H1 (cell line): ENCODE results near the gene CXCR3. TPM values are rescaled to one million over a fixed set of nuclear protein-coding genes. Genes with fewer than 3 reads are reported as not detected.

ENCODE experiments used
- CREB1 ChIP-seq: IDR thresholded peaks from 2 replicates; pipeline ENCODE4 v1.6.1; 2012; ENCODE audit warnings: inconsistent platforms
- MAX ChIP-seq: IDR thresholded peaks from 2 replicates; pipeline ENCODE4 v1.6.1; 2012; ENCODE audit warnings: inconsistent platforms
- POLR2AphosphoS5 ChIP-seq: IDR thresholded peaks from 2 replicates; pipeline ENCODE4 v1.6.1; 2011; ENCODE audit warnings: low read depth, low read length
- RAD21 ChIP-seq, 2 experiments: IDR thresholded peaks in 1 of 2; conservative IDR thresholded peaks in 1 of 2; 2 replicates each; pipeline ENCODE4 v1.6.1; 2011; ENCODE audit warnings: low read depth in 2 of 2, low read length in 2 of 2, improper control_type of control experiment in 1 of 2, inconsistent platforms in 1 of 2, mild to moderate bottlenecking in 1 of 2, moderate library complexity in 1 of 2
- SUZ12 ChIP-seq: fragments of 200-600 bp; sonication (generic); IDR thresholded peaks from 2 replicates; pipeline ENCODE4 v1.6.1; 2012; ENCODE audit warnings: mild to moderate bottlenecking, inconsistent platforms, low read length, moderate library complexity, mixed read lengths
- polyA plus RNA-seq, 7 experiments: library from polyadenylated mRNA; depleted of rRNA in 3 of 7; stranded (reverse) in 5 of 7; unstranded in 2 of 7; fragments of >200 nt in 5 of 7; fragments of 200-250 nt in 2 of 7; gene quantifications; 1 replicate in 5 of 7; 2 replicates in 1 of 7; 4 replicates in 1 of 7; pipeline versions ENCODE4 v1.2.1 to v1.2.3, GENCODE V29; 2011 to 2013; ENCODE audit warnings: missing spikeins in 2 of 7, mixed read lengths in 2 of 7
- total RNA-seq: library from RNA; stranded (reverse); fragmentation: NEBNext Ultra II Directional; extraction: Animal tissue kit (Norgen Biotek cat#: 25700); gene quantifications from 2 replicates; pipeline ENCODE4 v1.2.1, GENCODE V29; 2021
- TF ChIP-seq, protein P1 (sequence below): fragments of 300-600 bp; sonication (generic); IDR thresholded peaks from 2 replicates; pipeline ENCODE4 v1.7.1; 2012; ENCODE audit warnings: low read length, moderate library complexity, mild to moderate bottlenecking, inconsistent platforms; ENCODE audit not compliant: insufficient replicate concordance

Gene CXCR3
- total and polyA plus RNA-seq, 2 of the 8 experiments (the other 6 are each of a cell fraction or from before 2014, with no cell fraction given): not detected

- TF ChIP-seq, protein P1, sequence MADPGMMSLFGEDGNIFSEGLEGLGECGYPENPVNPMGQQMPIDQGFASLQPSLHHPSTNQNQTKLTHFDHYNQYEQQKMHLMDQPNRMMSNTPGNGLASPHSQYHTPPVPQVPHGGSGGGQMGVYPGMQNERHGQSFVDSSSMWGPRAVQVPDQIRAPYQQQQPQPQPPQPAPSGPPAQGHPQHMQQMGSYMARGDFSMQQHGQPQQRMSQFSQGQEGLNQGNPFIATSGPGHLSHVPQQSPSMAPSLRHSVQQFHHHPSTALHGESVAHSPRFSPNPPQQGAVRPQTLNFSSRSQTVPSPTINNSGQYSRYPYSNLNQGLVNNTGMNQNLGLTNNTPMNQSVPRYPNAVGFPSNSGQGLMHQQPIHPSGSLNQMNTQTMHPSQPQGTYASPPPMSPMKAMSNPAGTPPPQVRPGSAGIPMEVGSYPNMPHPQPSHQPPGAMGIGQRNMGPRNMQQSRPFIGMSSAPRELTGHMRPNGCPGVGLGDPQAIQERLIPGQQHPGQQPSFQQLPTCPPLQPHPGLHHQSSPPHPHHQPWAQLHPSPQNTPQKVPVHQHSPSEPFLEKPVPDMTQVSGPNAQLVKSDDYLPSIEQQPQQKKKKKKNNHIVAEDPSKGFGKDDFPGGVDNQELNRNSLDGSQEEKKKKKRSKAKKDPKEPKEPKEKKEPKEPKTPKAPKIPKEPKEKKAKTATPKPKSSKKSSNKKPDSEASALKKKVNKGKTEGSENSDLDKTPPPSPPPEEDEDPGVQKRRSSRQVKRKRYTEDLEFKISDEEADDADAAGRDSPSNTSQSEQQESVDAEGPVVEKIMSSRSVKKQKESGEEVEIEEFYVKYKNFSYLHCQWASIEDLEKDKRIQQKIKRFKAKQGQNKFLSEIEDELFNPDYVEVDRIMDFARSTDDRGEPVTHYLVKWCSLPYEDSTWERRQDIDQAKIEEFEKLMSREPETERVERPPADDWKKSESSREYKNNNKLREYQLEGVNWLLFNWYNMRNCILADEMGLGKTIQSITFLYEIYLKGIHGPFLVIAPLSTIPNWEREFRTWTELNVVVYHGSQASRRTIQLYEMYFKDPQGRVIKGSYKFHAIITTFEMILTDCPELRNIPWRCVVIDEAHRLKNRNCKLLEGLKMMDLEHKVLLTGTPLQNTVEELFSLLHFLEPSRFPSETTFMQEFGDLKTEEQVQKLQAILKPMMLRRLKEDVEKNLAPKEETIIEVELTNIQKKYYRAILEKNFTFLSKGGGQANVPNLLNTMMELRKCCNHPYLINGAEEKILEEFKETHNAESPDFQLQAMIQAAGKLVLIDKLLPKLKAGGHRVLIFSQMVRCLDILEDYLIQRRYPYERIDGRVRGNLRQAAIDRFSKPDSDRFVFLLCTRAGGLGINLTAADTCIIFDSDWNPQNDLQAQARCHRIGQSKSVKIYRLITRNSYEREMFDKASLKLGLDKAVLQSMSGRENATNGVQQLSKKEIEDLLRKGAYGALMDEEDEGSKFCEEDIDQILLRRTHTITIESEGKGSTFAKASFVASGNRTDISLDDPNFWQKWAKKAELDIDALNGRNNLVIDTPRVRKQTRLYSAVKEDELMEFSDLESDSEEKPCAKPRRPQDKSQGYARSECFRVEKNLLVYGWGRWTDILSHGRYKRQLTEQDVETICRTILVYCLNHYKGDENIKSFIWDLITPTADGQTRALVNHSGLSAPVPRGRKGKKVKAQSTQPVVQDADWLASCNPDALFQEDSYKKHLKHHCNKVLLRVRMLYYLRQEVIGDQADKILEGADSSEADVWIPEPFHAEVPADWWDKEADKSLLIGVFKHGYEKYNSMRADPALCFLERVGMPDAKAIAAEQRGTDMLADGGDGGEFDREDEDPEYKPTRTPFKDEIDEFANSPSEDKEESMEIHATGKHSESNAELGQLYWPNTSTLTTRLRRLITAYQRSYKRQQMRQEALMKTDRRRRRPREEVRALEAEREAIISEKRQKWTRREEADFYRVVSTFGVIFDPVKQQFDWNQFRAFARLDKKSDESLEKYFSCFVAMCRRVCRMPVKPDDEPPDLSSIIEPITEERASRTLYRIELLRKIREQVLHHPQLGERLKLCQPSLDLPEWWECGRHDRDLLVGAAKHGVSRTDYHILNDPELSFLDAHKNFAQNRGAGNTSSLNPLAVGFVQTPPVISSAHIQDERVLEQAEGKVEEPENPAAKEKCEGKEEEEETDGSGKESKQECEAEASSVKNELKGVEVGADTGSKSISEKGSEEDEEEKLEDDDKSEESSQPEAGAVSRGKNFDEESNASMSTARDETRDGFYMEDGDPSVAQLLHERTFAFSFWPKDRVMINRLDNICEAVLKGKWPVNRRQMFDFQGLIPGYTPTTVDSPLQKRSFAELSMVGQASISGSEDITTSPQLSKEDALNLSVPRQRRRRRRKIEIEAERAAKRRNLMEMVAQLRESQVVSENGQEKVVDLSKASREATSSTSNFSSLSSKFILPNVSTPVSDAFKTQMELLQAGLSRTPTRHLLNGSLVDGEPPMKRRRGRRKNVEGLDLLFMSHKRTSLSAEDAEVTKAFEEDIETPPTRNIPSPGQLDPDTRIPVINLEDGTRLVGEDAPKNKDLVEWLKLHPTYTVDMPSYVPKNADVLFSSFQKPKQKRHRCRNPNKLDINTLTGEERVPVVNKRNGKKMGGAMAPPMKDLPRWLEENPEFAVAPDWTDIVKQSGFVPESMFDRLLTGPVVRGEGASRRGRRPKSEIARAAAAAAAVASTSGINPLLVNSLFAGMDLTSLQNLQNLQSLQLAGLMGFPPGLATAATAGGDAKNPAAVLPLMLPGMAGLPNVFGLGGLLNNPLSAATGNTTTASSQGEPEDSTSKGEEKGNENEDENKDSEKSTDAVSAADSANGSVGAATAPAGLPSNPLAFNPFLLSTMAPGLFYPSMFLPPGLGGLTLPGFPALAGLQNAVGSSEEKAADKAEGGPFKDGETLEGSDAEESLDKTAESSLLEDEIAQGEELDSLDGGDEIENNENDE: no peak
- TF ChIP-seq SUZ12 (no peak), MAX (no peak), RAD21 (IDR thresholded peaks at IDR 0.05 in 1 of 2, conservative IDR thresholded peaks at IDR 0.05 in 1 of 2; ENCODE audit: low read depth in 2 of 2, low read length in 2 of 2) (peak; percentile 14 to 35; a peak in 1 of 4 replicates), CREB1 (no peak), POLR2AphosphoS5 (no peak)
Measured at GRCh38 chrX:71650333-71650969, 32.1 kb upstream of the CXCR3 start (continued).
